HepG2 (cell line): ENCODE results near the gene TFAP2A. TPM values are rescaled to one million over a fixed set of nuclear protein-coding genes. Genes with fewer than 3 reads are reported as not detected.

Experiments
- ATAC-seq: fragments of 200-7000 bp; cut with Tn5 transposase; 3 replicates; pipeline ENCODE4 v1.9.1; 2020; ENCODE audit warnings: mild to moderate bottlenecking, moderate library complexity
- BruUV-seq: library from RNA; stranded (reverse); fragments of 400-500 nt; replicated peaks from 2 replicates; lab custom pipeline; 2021; lab: Mats Ljungman, UMichigan
- CTCF ChIA-PET: fragments of 300-600 bp; formaldehyde crosslinking; extraction: SDS; loops from one replicate; lab custom pipeline; 2021; ENCODE audit warnings: low total read pairs, inconsistent platforms, low intra/inter-chr PET ratio; lab: Yijun Ruan, JAX
- POLR2A ChIA-PET: fragments of 350-600 bp; sonication (Branson Sonifier 250); formaldehyde crosslinking; loops from one replicate; lab custom pipeline; 2020; ENCODE audit warnings: antibody characterized with exemption, inconsistent platforms; lab: Yijun Ruan, JAX
- DNase-seq: peaks from one replicate; pipeline ENCODE4 v3.0.0-alpha.2; 2015; ENCODE audit warnings: low spot score
- FAIRE-seq: peaks from 3 replicates; lab custom pipeline; 2011; peaks lifted over from hg19 to GRCh38; lab: Jason Lieb, UNC
- H2AFZ ChIP-seq: one replicate; pipeline ENCODE4 v1.6.1; 2011; ENCODE audit warnings: low read length, inconsistent platforms
- H3K27ac ChIP-seq: fragments of 300-600 bp; 3 replicates; pipeline ENCODE4 v1.8.0; 2011; ENCODE audit warnings: mixed run types, mild to moderate bottlenecking, mixed read lengths, low read length, inconsistent platforms; ENCODE audit not compliant: insufficient read depth; ENCODE audit errors: extremely low read length
- H3K27me3 ChIP-seq, 2 experiments: fragments of 200-600 bp in 1 of 2; 2 replicates in 1 of 2; 3 replicates in 1 of 2; pipeline versions ENCODE4 v1.6.0 to v1.8.0; 2011; ENCODE audit warnings: low read length in 2 of 2, mild to moderate bottlenecking in 2 of 2, moderate library complexity in 2 of 2, inconsistent platforms in 1 of 2; ENCODE audit not compliant: insufficient read depth in 2 of 2, control insufficient read depth in 1 of 2
- H3K36me3 ChIP-seq, 2 experiments: fragments of 200-600 bp in 1 of 2; replicated peaks in 1 of 2; 2 replicates in 1 of 2; 3 replicates in 1 of 2; pipeline versions ENCODE4 v1.5.1 to v1.8.0; 2011; ENCODE audit warnings: low read length in 2 of 2, inconsistent platforms in 1 of 2; ENCODE audit not compliant: insufficient read depth in 2 of 2, control insufficient read depth in 1 of 2
- H3K4me1 ChIP-seq: 2 replicates; pipeline ENCODE4 v1.5.1; 2012; ENCODE audit warnings: low read length, inconsistent platforms; ENCODE audit not compliant: insufficient read depth
- H3K4me2 ChIP-seq: 2 replicates; pipeline ENCODE4 v1.6.0; 2011; ENCODE audit warnings: low read depth, low read length, inconsistent platforms
- H3K4me3 ChIP-seq, 3 experiments: fragments of 200-600 bp in 1 of 3; sonication (generic), shearing (Covaris generic) in 1 of 3; replicated peaks in 1 of 3; 2 replicates each; pipeline ENCODE4 v1.5.1; 2011 to 2016; ENCODE audit warnings: low read length in 3 of 3, inconsistent platforms in 2 of 3, low read depth in 2 of 3, mild to moderate bottlenecking in 2 of 3, control low read depth in 1 of 3, mixed read lengths in 1 of 3; ENCODE audit not compliant: insufficient read depth in 1 of 3
- H3K79me2 ChIP-seq: one replicate; pipeline ENCODE4 v1.6.1; 2011; ENCODE audit warnings: low read length, inconsistent platforms; ENCODE audit not compliant: insufficient read depth
- H3K9ac ChIP-seq: 2 replicates; pipeline ENCODE4 v1.6.0; 2011; ENCODE audit warnings: mild to moderate bottlenecking, low read depth, low read length, inconsistent platforms; ENCODE audit not compliant: insufficient read depth
- H3K9me3 ChIP-seq: 2 replicates; pipeline ENCODE4 v1.5.1; 2012; ENCODE audit warnings: mild to moderate bottlenecking, low read length
- H4K20me1 ChIP-seq: 2 replicates; pipeline ENCODE4 v1.6.0; 2011; ENCODE audit warnings: inconsistent platforms, mild to moderate bottlenecking, low read length, moderate library complexity; ENCODE audit not compliant: insufficient read depth
- ARID5B ChIP-seq: IDR thresholded peaks from 2 replicates; pipeline ENCODE4 v1.4.0; 2020; ENCODE audit warnings: mild to moderate bottlenecking, missing genetic modification reagents
- ZNF672 ChIP-seq: sonication (generic); formaldehyde crosslinking; IDR thresholded peaks from 2 replicates; pipeline ENCODE4 v1.8.1; 2022; ENCODE audit warnings: missing genetic modification reagents
- ZSCAN29 ChIP-seq: sonication (generic); formaldehyde crosslinking; conservative IDR thresholded peaks from 2 replicates; pipeline ENCODE4 v1.4.0; 2020; ENCODE audit warnings: mild to moderate bottlenecking, missing genetic modification reagents
- WGBS: methylation state at CpG from one replicate; pipeline ENCODE4 v1.1.6; 2017; ENCODE audit warnings: low lambda C conversion rate; 5-methylcytosine and 5-hydroxymethylcytosine counted together
- in situ Hi-C: cut with HindIII; loops from 2 replicates; pipeline ENCODE4 v1.10.0; 2017; ENCODE audit warnings: low pct_unique_long_range_greater_than_20kb; ENCODE audit not compliant: extremely low pct_ligation_motif_present
- intact Hi-C: fragments of 100-400 bp; cut with micrococcal nuclease; formaldehyde crosslinking; loops from one replicate; pipeline ENCODE4 v1.10.0; 2022; ENCODE audit not compliant: unreplicated experiment
- polyA plus RNA-seq, 8 experiments: library from polyadenylated mRNA; depleted of rRNA in 3 of 8; stranded (reverse) in 7 of 8; unstranded in 1 of 8; fragments of >200 nt; fragmentation: Illumina TruSeq in 4 of 8; extraction: Trizol in 4 of 8; gene quantifications; 2 replicates each; pipeline versions ENCODE4 v1.2.1 to v1.2.3, GENCODE V29; 2011 to 2016; ENCODE audit warnings: low read depth in 4 of 8, missing spikeins in 1 of 8, mixed read lengths in 1 of 8; ENCODE audit not compliant: insufficient read depth in 1 of 8
- total RNA-seq, 5 experiments: library from RNA; depleted of rRNA; stranded (reverse); fragments of >200 nt; fragmentation: Illumina TruSeq; extraction: Trizol; gene quantifications; 2 replicates each; pipeline ENCODE4 v1.2.3, GENCODE V29; 2016; ENCODE audit warnings: low read depth in 1 of 5

TFAP2A gene
- total and polyA plus RNA-seq, 2 of the 13 experiments (the other 11 are each of a cell fraction or from before 2014, with no cell fraction given), result not detected

DNA sequence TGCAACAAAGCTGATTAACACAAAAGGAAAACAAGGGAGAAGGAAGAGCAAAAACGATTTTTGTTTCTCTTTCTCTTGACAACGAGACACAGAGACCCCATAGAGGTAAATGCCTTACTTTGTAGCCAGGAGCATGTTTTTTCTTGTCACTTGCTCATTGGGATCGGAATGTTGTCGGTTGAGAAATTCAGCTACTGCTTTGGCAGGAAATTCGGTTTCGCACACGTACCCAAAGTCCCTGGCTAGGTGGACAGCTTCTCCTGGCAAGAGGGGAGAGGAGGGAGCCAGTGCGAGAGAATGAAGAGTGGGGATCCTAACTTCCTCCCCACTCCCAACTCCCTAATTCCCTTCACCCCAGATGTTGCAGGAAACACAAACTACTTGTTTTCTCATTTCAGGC is 14.5 kb downstream of the TFAP2A start (continued):
- TF ChIP-seq ARID5B (CRISPR knock-in tag), result no peak

DNA sequence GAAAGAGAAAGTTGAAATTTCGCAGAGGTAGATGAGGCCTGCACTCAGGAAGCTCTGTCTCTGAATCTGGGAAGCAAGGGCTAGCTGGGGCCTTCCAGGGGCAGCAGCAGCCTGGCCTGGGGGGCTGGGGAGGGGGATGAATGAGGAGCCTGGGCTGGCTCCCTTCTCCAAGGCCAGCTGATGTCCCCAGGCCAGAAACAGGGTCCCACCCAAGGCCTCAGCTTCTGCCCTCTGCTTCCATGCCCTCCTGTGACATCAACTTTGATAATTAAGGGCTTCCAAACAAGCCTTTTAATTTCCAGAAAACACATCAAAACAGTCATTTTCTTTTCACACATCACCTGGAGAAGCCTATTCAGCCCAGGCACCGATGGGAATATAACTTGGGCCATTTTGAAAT is 15.4 kb downstream of the TFAP2A start:
- DNase-seq, result no peak
- Histone ChIP-seq H3K36me3 (no peaks in the 10 kb centered on the region), H3K27ac (no peak overlapping the region), H4K20me1 (no peaks in the 10 kb centered on the region), H3K9me3 (no peaks in the 10 kb centered on the region), H2AFZ (no peak overlapping the region), H3K4me2 (no peak overlapping the region), H3K79me2 (no peaks in the 10 kb centered on the region), H3K9ac (no peak overlapping the region), H3K27me3 (peaks cover 9 to 72% of the 10 kb centered on the region in 2 experiments; a peak in 4 of 5 replicates), H3K4me3 (no peak overlapping the region), H3K4me1 (no peaks in the 10 kb centered on the region)
- BruUV-seq, result no TSS peak
- TF ChIP-seq ZSCAN29, result no peak
- TF ChIP-seq ZNF672, result no peak
- in situ Hi-C loops (no loop called here), intact Hi-C loops (no loop called here)
- POLR2A ChIA-PET, result no interaction called here
- FAIRE-seq, result no peak
- no peak for ATAC-seq
- 8% methylated on average over 2 of the region's 2 CpGs for WGBS
- CTCF ChIA-PET, result no interaction called here
